ENCODE data around the gene KIN. TPM values are rescaled to one million over a fixed set of nuclear protein-coding genes. Genes with fewer than 3 reads are reported as not detected.

KIN gene
- total RNA-seq, 1 donor from 2014 or later, result 15.3 TPM

GRCh38 chr10:7829289-7829834, 41.6 kb upstream of the KIN start:
- no peak for DNase-seq (ENCODE audit: low spot score, unreplicated experiment)
- H3K9me3 Mint-ChIP-seq (ENCODE audit: low read depth), result no peaks in the 10 kb centered on the region
- no peak overlapping the region for H3K4me3 Mint-ChIP-seq (ENCODE audit: low read depth)
- no peaks in the 10 kb centered on the region for H3K27me3 Mint-ChIP-seq
- peaks cover 15% of the 10 kb centered on the region for H3K36me3 Mint-ChIP-seq (ENCODE audit: insufficient read depth)
- H3K4me1 Mint-ChIP-seq (ENCODE audit: low read depth), result peaks cover 3% of the 10 kb centered on the region
- TF ChIP-seq CTCF (IDR thresholded peaks at IDR 0.05; ENCODE audit: unreplicated experiment), result no peak
- no peak overlapping the region for H3K27ac Mint-ChIP-seq

DNA sequence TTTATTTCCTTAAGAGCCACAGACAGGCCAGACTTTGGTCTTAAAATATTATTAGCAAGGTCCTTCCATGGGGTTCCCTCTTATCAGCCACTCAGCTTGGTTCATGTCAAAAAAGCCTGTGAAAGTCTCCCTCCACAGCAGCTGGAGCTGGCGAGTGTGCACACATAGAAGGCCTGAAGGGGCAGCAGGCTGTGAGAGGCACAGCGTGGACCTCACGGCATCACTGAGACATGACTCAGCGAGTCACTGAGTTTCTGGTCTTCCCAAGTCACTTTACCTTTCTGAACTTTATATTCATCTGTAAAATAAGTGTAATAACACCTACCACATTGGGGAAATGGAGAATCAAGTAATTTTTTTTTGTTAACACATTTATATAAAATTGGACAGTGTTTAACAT, 39.2 kb upstream of the KIN start:
- Mint-ChIP-seq H3K4me1 (ENCODE audit: low read depth) (peaks cover 3% of the 10 kb centered on the region), H3K27me3 (no peaks in the 10 kb centered on the region), H3K9me3 (ENCODE audit: low read depth) (no peaks in the 10 kb centered on the region), H3K4me3 (ENCODE audit: low read depth) (no peak overlapping the region), H3K36me3 (ENCODE audit: insufficient read depth) (peaks cover 13% of the 10 kb centered on the region), H3K27ac (peak overlapping the region; percentile 88)
- TF ChIP-seq CTCF (IDR thresholded peaks at IDR 0.05; ENCODE audit: unreplicated experiment), result peak; percentile 19
- DNase-seq (ENCODE audit: low spot score, unreplicated experiment), result no peak

DNA sequence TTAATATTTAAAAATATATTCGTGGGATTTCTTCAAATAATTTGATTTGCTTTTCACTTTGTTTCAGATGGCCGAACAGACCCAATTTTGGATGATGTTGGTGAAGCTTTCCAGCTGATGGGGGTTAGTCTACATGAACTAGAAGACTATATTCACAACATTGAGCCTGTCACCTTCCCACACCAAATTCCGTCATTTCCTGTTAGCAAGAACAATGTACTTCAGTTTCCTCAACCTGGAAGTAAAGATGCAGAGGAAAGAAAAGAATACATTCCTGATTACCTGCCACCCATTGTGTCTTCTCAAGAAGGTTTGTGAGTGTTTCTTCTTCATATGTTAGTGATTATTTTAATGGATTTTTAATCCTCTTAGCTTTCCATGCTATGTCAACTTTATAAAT, 36.5 kb upstream of the KIN start:
- no peak for DNase-seq (ENCODE audit: low spot score, unreplicated experiment)
- no peak for TF ChIP-seq CTCF (IDR thresholded peaks at IDR 0.05; ENCODE audit: unreplicated experiment)
- Mint-ChIP-seq H3K9me3 (ENCODE audit: low read depth) (no peaks in the 10 kb centered on the region), H3K4me1 (ENCODE audit: low read depth) (peaks cover 11% of the 10 kb centered on the region), H3K36me3 (ENCODE audit: insufficient read depth) (peaks cover 9% of the 10 kb centered on the region), H3K27me3 (no peaks in the 10 kb centered on the region), H3K27ac (no peak overlapping the region), H3K4me3 (ENCODE audit: low read depth) (no peak overlapping the region)

DNA sequence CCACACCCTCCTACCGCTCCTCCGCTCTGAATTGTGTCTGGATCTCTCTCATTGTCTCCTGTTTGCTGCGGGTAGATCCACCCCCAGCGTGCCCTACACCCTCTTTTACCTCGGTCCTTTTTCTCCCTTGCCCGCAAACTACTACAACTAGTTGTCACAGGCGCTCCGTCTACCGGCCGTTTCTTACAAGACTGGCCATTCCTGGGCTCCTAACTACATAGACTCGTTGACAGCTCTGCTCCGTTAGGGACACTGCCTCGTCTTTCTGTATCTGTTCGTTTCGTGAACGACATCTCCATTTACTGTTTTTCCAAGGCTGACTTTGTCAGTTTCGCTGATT, 31.3 kb upstream of the KIN start:
- H3K4me1 Mint-ChIP-seq (ENCODE audit: low read depth), result peaks cover 20% of the 10 kb centered on the region
- peak overlapping the region; percentile 91 for H3K4me3 Mint-ChIP-seq (ENCODE audit: low read depth)
- no peaks in the 10 kb centered on the region for H3K27me3 Mint-ChIP-seq
- TF ChIP-seq CTCF (IDR thresholded peaks at IDR 0.05; ENCODE audit: unreplicated experiment), result peak; percentile 35
- DNase-seq (ENCODE audit: low spot score, unreplicated experiment), result no peak
- H3K27ac Mint-ChIP-seq, result peak overlapping the region; percentile 95
- H3K9me3 Mint-ChIP-seq (ENCODE audit: low read depth), result no peaks in the 10 kb centered on the region
- no peaks in the 10 kb centered on the region for H3K36me3 Mint-ChIP-seq (ENCODE audit: insufficient read depth)

DNA sequence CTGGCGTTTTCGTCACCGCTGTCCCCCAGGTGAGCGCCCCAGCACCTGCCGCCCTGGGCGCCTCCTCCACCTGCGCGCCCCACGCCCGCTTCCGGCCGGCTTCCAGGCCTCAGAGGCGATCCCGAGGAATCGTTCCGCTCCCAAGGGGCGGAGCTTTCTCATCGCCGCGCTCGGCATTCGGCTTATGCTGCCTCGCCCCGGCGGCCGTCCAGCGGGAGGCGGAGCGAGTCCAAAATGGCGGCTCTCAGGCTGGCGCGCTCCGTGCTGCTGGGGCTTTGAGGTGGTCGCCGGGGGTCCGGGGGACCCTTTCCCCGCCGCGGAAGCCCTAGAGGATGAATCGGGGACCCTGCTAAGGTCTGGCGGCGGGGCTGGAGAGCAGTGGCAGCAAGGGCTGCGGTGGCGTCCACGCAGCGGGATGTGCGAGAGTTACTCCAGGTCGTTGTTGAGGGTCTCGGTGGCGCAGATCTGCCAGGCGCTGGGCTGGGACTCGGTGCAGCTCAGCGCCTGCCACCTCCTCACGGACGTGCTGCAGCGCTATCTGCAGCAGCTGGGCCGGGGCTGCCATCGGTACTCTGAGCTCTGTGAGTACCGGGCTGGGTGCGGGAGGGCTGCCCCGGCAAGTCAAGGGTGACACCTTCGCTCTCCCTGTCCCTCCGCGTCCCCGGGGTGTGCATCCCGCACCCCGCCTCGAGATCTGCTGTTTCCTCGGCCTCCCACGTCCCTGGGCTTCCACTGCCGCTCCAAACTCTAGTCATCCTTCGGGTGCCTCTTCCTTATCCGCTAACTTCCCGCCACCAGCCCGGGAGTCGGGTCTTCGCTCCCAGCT, 30.7 kb upstream of the KIN start, which contains the start of gene TAF3:
TSS of gene TAF3 (plus strand) at position 211 of the 826 bp plus-strand sequence. CDS start at position 416, 205 bp downstream.
- Mint-ChIP-seq H3K36me3 (ENCODE audit: insufficient read depth) (no peaks in the 10 kb centered on the region), H3K4me3 (ENCODE audit: low read depth) (peak within 1 kb of the TSS; percentile 91), H3K27me3 (no peaks in the 10 kb centered on the region), H3K9me3 (ENCODE audit: low read depth) (no peaks in the 10 kb centered on the region), H3K4me1 (ENCODE audit: low read depth) (peaks cover 20% of the 10 kb centered on the region), H3K27ac (peak within 1 kb of the TSS; percentile 95)
- peak; percentile 92 for DNase-seq (ENCODE audit: low spot score, unreplicated experiment)
- no peak for TF ChIP-seq CTCF (IDR thresholded peaks at IDR 0.05; ENCODE audit: unreplicated experiment)
